HG02678 (cell line): Measurements from ENCODE around the gene CD22.

Experiments used
- ATAC-seq: cut with Tn5 transposase; IDR thresholded peaks from one replicate; pipeline ENCODE4 v1.9.1; 2021; ENCODE audit warnings: mild to moderate bottlenecking, moderate library complexity; ENCODE audit not compliant: unreplicated experiment

The CD22 gene

DNA sequence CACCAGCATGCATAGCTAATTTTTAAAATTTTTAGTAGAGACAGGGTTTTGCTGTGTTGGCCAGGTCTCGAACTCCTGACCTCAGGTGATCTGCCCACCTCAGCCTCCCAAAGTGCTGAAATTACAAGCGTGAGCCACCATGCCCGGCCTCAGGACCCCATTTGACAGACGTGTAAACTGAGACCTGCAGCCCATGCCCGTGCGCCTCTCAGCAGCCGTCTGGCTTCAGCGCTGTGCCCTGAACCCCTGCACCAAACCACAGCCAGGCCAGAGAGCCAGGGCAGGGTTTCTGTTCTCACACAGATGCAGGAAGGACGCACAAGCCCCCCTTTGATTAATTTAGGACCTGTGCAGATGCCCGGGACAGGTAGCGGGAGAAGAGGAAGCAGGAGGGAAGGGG, 11.4 kb downstream of the CD22 start:
- no peak for ATAC-seq

DNA sequence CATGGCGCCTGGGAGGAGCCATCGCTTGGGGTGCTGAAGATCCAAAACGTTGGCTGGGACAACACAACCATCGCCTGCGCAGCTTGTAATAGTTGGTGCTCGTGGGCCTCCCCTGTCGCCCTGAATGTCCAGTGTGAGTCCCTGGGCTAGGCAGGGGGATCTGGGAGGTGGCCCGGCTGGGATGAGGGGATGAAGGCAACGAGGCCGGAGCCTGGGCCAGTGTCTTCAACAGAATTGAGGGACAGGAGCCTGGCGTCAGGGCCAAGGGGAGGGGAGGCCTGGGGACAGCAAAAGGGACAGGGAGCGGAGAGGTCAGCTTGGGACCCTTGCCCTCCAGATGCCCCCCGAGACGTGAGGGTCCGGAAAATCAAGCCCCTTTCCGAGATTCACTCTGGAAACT, 12.0 kb downstream of the CD22 start:
- no peak for ATAC-seq

DNA sequence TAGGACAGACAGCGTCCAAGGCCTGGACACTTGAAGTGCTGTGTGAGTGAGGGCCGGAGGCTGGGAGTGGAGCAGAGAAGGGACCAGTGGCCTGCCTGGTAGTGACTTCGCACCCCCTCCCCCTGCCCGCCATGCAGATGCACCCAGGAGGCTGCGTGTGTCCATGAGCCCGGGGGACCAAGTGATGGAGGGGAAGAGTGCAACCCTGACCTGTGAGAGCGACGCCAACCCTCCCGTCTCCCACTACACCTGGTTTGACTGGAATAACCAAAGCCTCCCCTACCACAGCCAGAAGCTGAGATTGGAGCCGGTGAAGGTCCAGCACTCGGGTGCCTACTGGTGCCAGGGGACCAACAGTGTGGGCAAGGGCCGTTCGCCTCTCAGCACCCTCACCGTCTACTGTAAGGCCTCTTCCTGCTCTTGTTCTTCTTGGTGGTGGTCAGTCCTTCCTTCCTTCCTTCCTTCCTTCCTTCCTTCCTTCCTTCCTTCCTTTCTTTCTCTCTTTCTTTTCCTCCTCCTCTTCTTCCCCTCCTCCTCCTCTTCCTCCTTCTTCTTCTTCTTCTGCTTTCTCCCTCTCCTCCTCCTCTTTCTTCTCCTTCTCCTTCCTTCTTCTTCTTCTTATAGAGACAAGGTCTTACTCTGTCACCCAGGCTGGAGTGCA, 12.7 kb downstream of the CD22 start:
- no peak for ATAC-seq

DNA sequence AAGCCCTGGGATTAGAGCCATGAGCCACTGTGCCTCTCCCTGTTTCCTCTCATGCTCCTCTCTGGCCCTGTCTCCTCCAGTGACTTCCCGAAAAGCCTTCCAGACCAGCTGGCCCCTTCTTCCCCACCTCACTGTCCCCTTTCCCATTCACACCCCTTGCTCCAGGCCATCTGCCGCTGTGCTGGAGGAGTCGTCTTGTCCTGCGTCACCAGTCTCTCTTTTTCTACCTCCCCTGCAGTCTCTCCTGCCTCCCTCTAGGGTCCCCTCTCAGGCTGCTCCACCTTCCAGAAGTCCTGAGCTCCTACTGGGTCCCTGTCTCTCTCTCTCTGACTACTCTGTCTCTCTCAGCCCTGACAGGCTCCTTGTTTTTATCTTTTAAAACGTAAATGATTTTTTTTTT, 13.4 kb downstream of the CD22 start:
- no peak for ATAC-seq

DNA sequence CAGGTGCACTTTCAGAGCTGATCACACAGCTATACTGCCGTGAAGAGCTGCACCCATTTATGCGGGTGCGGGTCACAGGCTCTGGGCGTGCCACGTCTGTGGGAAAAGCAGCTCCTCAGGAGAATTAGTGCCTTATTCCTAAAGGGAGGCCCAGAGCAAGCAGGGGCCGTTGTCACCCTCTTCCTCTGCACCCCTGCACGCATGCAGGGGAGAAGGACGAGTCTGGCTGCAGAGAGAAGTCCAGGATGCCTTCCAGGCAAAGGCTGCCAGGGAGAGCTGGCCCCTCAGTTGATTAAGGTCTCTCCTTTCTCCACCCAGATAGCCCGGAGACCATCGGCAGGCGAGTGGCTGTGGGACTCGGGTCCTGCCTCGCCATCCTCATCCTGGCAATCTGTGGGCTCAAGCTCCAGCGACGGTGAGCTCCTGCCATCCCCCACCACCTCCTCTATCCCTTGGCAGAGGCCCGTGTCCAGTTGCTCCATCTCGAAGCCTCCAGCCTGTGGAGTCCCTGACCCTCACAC, 15.6 kb downstream of the CD22 start:
- no peak for ATAC-seq

DNA sequence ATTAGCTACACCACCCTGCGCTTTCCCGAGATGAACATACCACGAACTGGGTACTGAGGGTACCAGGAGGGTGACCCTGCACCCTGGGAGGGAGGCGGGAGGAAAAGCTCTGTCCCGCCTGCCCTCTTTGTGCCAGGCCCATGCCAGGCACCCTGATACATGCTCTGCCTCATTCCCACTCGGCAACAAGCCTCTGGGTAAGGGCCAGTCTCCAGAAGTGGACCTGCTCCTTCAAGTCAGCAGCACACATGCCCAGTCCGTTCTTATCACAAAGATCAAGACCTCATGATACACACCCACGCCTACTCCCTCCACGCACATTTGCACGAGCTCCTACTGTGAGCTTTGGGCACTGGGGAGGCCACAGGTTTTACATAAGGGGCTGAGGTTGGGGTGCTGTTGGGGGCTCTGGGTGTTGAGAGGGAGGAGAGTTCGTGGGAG, 16.7 kb downstream of the CD22 start:
- no peak for ATAC-seq

DNA sequence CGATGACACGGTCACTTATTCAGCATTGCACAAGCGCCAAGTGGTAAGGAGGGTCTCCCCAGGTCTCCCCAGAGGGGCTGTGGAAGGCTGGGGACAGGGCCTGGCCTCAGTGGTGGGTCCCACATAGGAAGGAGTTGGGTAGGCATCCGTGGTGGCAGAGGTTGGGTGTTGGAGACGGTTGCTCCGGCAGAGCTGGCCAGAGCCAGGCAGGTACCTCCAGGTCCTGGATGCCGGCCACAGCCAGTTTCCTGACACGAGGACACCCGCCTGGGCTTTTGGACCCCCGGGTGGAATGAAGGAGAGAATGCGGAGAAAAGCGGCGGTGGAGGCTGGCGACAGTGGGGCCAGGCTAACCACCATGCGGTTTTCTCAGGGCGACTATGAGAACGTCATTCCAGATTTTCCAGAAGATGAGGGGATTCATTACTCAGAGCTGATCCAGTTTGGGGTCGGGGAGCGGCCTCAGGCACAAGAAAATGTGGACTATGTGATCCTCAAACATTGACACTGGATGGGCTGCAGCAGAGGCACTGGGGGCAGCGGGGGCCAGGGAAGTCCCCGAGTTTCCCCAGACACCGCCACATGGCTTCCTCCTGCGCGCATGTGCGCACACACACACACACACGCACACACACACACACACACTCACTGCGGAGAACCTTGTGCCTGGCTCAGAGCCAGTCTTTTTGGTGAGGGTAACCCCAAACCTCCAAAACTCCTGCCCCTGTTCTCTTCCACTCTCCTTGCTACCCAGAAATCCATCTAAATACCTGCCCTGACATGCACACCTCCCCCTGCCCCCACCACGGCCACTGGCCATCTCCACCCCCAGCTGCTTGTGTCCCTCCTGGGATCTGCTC, 17.4 kb downstream of the CD22 start:
- peak; percentile 37 for ATAC-seq

DNA sequence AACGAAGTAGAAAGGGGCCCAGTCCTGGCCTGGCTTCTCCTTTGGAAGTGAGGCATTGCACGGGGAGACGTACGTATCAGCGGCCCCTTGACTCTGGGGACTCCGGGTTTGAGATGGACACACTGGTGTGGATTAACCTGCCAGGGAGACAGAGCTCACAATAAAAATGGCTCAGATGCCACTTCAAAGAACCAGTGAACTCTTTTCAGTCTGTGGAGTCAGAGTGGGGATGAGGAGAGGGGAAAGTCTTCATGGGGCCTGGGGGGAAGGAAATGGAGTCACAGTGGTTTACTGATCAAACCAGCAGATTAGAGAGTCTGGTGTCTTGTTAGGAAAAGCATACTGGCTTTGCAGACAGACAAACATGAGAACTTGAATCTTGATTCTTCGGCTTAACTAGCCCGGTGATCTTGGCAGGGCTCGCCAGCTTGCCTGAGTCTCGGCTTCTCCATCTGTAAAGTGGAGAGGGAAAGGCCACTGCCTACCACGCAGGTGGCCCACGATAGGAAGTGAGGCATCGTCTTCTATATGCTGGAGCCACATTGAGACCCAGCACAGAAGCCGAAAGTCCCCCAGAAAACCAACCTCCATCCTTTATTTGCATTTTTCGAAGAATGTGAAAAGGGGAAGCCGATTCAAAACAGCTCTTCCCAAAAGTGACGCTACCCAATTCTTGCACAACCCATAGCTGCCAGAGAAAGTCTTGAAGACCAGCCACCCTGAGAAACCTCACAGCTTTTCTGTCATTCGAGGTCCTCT, 18.4 kb downstream of the CD22 start, which contains the start of gene FFAR1:
Gene FFAR1 (plus strand): TSS at position 732 of the 759 bp plus-strand sequence. CDS start 3,650 bp downstream, outside the sequence.
- ATAC-seq, result peak; percentile 66

DNA sequence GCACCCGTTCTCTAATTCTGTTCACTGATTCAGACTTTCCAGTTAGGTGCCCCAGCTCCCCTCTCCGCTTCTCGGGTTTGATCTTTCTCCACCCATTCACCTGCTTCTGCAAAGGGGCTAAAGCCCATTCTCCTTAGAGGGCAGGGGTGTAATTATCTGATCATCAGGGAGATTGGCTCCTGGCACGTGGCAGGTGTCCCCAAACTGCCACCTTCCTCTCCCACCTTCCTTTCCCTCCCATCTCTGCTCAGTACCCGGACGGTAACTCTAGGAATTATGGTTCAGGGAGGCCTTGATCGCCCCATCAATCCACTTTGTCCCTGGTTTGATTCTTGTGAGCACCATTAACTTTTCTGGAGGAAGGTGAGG, 18.9 kb downstream of the CD22 start:
- ATAC-seq, result no peak

DNA sequence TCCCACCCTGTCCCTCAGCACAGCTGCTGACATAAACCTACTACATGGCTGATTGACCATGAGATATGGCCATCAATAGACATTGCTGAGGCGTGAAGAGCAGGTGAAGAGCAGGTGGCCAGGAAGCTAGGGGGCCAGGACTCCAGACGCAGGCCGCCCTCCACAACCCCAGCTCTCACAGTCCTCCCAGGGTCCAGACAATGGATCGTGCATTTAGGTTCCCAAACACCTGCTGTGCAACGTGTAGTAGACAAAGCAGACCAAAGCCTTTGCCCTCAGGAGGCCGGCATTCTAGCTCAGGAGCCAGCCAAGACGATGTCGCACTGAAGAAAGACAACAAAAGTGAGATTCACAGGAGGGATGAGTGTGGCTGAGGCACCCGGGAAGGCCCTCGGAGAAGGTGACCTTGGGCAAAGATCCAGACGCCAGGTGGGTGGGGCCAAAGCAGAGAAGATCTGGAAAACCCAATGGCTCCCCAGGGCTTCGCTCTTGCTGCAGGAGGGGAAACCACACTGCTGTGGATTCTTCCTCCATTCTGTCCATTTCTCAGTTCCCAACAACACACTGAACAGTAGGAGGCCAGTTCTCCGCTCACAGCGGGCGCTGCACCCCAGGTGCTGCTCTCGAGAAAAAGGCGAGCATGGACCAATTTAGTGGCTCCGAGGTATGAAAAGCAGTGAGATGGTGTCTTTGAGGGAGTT, 20.1 kb downstream of the CD22 start:
- ATAC-seq, result no peak

DNA sequence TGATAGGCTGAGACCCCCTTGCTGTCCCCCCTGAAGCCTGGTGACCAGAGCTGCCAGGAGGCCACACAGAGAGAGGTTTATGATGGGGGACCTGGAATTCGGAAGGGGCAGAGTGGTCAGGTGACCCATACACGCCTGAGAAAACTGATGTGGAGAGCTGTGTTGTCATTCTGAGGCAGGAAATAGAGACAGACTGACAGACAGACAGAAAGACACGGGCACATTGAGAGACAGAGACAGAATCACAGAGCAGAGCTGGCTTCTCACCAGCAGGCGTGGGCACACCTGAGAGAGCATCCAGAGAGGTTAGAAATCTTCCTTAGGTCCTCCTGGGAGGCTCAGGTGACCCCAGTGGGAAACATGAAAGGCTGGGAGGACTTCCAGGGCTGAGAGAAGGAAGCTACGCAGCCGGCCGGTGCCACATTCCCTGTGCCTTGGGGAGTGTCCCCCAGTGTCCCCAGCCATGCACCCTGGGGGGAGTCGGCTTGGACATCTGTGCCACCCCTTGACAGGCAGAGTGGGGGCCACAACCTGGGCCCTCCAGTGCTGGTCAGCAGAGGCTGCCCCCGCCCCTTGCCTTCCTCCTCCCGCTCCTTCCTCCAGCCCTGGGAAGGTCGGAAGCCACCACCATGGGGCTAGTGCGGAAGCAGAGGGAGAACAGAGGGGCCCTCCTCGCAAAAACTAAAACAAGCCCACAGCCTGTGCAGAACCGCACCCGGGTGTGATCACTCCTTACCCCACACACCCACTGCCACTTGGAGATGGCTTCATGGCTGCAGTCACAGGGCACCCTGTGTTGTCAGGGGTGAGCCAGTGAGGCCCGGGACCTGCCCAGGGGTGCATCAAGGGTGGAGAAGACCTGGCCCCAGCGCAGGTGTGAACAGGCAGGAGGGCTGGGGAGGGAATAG, 20.9 kb downstream of the CD22 start:
- no peak for ATAC-seq

DNA sequence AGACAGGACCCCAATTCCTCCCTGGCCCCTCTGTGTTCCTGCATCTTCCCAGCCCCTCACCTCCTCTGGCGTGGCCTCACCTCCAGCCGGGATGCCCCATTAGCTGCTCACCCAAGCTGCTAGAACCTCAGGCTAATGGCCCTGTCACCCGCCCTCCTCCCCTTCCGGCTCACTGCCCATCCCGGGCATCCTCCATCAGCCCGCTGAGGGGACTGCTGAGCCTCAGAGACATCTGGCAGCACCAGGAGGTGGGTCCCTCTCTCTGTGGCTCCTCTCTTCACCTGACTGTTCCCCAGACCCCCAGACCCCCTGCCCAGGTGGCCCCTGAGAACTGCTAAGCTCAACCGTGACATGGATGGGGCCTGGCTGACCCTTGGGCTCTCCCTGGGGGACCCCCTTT, 21.6 kb downstream of the CD22 start:
- no peak for ATAC-seq

DNA sequence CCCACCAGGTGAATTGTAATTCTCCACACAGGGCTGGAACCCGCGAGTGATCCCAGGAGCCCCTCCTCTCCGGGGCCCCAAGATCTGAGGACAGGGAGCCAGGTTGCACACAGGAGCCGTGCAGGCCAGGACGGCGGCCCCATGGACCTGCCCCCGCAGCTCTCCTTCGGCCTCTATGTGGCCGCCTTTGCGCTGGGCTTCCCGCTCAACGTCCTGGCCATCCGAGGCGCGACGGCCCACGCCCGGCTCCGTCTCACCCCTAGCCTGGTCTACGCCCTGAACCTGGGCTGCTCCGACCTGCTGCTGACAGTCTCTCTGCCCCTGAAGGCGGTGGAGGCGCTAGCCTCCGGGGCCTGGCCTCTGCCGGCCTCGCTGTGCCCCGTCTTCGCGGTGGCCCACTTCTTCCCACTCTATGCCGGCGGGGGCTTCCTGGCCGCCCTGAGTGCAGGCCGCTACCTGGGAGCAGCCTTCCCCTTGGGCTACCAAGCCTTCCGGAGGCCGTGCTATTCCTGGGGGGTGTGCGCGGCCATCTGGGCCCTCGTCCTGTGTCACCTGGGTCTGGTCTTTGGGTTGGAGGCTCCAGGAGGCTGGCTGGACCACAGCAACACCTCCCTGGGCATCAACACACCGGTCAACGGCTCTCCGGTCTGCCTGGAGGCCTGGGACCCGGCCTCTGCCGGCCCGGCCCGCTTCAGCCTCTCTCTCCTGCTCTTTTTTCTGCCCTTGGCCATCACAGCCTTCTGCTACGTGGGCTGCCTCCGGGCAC, 22.6 kb downstream of the CD22 start:
- no peak for ATAC-seq

DNA sequence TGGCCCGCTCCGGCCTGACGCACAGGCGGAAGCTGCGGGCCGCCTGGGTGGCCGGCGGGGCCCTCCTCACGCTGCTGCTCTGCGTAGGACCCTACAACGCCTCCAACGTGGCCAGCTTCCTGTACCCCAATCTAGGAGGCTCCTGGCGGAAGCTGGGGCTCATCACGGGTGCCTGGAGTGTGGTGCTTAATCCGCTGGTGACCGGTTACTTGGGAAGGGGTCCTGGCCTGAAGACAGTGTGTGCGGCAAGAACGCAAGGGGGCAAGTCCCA, 23.1 kb downstream of the CD22 start:
- ATAC-seq, result no peak

DNA sequence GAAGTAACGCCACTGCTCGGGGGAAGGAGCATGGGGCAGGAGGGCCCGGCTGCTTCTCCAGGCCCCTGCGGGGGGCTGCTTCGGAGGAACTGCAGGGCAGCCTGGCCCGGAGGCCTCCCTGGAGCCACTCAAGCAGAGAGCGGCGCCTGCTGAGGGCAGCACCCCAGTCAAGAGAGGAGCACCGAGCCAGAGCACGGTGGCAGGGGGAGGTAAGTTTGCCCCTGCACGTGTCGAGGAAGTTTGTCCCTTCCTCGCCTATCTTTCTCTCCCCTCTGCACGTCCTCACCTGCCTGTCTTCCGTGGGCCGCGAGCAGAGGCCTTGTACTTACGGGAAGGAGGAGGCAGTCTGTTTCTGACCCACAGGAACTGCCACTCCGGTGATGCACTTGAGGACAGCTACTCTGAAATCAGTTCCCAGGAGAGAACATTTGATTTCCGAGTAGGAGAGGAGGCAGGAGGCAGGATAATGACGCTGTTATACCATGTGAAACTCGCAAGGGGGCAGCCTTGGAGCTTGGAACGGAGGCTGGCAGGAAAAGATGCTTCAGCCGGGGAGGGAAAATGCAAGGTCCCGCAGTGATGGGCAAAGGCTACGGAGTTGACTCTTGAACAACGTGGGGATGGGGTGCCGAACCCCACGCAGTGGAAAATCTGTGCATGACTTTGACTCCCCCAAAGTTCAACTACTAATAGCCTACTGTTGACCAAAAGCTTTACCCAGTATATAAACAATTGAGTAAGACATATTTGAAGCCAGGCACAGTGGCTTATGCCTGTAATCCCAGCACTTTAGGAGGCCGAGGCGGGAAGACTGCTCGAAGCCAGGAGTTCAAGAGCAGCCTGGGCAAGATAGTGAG, 23.7 kb downstream of the CD22 start:
- ATAC-seq, result peak; percentile 59

DNA sequence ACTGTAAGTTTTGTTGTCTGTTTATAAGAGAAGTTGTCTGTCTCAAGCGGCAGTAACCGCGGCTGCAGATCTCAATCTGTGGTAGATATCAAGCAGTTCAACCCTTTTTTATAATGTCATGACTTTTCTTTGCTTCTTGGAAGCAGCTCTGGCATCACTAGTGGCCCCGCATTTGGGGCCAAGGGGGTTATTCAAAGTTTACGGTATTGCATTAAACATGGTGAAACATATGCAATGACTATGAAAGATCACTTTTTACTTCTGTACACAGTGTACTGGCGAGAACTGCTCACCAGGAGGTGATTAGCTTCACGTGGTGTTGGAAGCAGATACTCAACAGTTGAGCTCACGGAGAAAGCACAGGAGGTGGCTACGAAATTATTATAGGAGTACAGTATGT, 24.6 kb downstream of the CD22 start:
- no peak for ATAC-seq

DNA sequence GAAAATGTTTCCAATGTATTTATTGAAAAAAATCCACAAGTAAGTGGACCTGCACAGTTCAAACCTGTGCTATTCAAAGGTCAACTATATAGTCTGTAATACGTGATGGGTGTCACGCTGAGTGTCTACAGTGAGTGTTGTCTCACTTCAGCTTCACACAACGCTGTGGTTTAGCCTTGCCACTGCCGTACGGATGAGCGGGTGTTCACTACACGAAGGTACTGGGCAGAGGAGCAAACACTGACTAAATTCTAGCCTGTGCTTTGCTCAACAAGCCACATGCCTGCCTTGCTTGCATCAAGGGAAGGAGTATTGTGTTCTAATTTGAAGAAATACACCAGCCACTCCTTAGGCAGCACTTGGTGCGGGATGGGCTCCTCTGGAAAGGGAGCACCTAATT, 25.9 kb downstream of the CD22 start:
- no peak for ATAC-seq

DNA sequence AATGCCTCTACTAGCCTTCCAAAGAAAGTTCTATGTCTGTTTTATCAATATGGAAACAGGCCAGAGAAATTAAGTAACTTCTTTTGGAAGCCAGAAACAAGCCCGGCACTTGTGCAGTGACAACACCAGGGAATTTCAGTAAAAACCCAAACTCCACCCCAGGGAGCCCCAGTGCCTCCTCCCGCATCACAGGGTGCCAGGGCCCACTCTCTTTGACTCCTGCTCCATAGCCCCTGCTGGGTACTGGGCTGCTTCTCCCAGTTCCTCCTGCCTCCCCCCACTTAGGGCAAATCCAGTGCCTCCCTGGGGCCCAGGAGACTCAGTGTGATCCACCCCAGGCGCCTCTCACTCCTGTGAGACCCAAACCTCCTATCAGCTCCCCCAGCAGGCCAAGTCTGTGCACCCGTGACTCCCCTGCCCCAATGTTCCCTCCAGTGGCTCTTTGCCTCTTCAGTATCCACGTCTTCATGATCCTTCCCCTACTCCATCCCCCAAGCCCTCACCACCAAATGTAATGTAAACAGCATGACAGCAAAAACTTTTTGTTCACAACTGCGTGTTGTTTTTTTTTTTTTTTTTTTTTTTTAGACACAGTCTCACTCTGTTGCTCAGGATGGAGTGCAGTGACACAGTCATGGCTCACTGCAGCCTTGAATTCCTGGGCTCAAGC, 26.9 kb downstream of the CD22 start:
- no peak for ATAC-seq
